Measurements from ENCODE around the gene CDKL1.
"Not testable (repeated sequence)": the region's sequence is repeated elsewhere in the genome, so short reads cannot be mapped to it uniquely, and the experiment has no call there.

CDKL1 gene

DNA sequence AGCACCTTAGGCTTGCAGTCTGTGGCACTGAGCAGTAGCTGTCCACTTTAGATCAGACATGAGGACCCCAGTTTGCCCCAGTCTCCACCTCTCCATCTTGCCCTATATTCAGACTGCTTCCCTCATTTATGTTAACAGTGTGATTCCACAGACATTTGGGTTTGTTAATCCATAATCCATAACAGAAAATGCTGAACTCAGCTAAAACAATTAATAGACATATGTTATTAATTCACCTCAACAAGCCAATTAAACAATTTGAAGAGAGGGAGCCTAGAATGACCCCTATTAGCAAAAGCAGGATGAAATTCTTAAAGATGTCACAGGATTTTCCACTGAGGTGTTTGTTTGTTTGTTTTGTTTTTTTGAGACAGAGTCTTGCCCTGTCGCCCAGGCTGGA lies 9.1 kb downstream of the CDKL1 start:
- no peak for DNase-seq

DNA sequence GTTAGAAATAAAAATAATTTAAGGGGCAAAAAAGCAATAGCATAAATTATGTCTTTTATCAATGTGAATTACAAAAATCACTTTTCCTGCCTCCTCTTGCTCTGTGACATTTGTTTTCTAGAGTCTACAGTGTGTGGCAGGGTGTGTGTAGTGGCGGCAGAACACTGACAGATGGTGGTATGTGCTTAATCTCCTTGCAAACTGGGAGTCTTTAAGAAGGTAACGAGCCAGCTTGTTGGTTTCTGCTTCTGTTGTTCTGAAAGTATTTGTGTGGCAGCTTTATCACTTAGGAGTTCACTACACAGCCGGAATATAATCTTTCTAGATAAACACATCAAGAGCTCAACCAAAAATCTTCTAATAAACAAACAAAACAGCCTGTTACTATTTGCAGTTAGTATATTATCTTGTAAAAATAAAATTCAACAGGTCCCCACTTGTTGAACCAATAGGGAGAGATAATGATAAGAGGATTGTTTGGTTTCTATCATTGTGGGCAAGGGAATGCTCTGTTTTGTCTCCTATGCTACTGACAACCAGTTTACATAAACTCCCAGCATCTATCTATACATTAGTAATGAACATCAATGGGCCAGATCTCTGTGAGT lies 13.0 kb downstream of the CDKL1 start:
- DNase-seq: no peak

DNA sequence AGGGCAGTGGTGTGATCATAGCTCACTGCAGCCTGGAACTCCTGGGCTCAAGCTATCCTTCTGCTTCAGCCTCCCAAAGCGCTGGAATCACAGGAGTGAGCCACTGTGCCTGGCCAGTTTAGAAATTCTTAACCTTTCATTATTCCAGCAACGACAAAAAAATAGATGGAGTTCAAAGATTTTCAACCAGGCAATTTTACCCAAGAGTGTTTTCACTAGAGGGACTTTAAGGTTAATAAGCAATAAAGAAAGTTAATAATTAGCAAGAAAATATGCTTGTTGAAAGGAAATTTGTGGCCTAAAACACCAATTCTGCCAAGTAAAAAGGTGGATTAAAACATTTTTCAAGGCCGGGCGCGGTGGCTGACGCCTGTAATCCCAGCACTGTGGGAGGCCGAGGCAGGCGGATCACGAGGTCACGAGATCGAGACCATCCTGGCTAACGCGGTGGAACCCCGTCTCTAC lies 14.8 kb downstream of the CDKL1 start:
- DNase-seq: no peak

DNA sequence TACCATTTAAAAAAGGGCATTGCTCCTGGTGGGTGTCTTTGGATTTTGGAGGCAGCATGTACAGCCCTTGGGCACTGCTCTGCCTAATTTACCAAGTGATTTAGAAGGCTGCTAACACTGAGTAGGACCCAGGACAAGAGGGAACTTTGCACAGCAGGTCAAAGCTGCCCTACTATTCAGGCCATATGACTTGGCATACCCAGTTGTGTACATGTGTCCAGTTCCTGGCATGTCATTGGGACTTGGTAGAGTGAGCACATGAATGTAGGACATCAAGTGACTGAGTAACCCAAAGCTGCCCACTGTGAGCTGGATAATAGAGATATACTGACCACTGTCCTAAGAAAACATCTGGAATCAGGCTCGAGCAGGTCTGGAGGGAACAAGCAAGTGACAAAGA lies 15.7 kb downstream of the CDKL1 start:
- no peak for DNase-seq

DNA sequence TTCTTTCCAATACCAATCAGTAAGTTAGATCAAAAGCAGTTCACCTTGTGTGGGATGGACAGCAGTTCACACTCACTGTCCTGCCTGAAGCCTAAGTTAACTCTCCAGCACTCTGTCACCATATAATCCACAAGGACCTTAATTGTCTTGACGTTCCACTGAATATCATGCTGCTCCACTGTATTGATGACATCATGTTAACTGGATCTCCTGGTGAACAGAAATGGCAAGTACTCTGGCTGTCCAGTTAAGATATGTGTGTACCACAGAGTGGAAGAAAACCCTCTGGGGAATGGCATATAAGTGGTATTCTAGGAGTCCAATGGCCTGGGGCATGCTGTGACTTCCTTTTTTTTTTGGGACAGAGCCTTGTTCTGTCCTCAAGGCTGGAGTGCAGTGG lies 16.2 kb downstream of the CDKL1 start:
- DNase-seq: no peak

DNA sequence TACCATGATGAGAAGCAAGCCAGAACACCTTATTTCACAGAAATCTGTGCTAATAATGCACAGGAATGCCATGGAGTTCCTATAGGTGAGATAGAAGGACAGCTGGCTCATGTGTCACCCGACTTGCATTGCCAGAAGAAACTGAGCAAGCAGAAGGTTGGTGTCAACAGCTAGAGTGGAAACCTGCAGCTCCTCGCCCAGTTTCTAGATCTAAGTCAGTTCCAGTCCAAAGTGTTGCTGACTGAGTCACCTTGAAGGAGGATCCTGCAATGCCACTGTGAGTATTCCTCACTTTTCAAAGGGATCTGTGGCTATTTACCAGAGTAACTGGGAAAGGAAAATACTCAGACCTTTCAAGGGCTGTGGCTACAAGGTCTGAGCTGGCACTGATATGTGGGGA lies 17.1 kb downstream of the CDKL1 start:
- DNase-seq: no peak

DNA sequence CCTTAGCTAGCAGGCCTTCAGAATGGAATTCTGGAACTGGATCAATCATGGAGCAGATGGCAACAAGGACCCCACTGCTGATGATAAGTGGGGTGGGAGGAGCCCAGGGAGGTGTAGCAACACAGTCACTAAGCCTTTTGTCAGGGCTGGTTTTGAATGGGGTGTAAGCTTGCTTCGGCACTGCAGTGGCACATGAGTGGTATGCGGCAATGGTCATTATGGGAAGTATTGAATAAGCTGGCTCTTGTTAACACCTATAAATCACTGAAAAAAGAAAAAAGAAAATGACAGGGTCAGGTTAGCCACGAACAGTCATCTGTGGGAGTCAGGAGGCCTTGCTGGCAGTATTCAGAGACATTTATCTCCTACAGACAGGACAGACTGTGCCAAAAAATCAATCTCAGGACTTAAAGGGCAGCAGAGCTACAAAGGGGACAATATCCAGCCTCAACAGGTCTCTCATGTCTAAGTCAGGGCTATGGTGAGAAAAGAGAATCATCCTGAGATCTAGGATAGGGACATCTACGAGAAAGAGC lies 19.1 kb downstream of the CDKL1 start:
- DNase-seq: no peak

DNA sequence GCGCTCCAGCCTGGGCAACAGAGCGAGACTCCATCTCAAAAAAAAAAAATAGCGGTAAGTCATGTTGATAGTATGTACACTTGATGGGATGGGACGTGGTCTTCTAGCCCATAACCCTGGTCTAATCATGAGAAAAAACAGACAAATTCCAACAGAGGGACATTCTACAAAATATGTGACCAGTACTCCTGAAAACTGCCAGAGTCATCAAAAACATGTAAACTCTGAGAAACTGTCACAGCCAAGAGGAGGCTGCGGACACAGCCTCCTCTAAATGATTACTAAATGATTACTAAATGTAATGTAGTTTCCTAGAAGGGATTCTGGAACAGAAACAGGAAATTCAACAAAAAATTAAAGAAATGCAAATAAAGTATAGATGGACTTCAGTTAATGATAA lies 20.9 kb downstream of the CDKL1 start:
- no peak for DNase-seq

DNA sequence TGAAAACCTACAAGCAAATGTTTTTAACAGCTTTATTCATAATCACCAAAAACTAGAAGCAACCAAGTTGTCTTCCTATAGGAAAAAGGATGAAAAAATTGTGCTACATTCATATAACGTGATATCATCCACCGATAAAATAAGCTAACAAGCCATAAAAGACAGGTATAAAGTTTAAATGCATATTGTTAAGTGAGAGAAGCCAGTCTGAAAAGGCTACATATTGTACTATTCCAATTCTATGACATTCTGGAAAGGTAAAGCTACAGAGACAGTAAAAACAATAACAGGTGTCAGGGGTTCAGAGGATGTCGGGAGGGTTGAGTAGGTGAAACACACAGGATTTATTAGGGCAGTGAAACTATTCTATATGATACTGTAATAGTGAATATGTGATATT lies 22.7 kb downstream of the CDKL1 start:
- DNase-seq: no peak

DNA sequence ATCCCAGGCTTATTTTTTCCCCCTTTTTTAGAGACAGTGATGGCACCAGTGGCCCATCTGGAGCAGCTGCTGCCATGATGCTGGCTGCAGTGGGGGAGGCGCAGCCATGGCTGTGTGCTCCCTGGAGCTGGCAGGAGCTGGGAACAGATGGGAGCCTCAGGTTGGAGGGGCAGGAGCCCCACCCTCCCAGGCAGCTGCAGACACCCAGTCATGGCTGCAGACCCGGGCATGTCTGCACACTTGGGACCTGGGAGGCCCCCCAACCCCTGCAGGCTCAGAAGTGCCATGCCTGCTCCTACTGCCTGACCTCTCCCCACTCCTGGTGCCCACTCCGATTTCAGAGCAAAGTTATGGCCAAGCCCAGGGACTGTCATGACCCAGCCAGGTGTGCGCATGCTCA lies 25.1 kb downstream of the CDKL1 start:
- DNase-seq: no peak

DNA sequence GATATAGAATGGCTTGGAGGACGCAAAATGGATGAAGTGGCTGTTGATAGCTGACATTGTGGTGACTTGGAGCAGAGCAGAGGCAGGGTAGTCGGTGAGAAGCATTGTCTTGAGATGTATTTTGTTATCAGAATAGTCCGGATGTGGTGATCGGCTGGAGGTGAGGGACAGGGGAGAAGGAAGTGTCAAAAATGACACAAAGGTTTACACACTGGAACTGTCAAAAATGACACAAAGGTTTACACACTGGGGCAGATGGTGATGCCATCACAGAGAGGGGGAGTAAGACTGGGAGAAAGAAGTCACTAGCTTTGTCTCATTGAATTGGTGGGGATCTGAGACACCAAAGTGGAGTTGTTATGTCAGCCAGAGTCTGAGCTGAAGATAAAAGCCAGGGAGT lies 30.1 kb downstream of the CDKL1 start:
- DNase-seq: no peak

DNA sequence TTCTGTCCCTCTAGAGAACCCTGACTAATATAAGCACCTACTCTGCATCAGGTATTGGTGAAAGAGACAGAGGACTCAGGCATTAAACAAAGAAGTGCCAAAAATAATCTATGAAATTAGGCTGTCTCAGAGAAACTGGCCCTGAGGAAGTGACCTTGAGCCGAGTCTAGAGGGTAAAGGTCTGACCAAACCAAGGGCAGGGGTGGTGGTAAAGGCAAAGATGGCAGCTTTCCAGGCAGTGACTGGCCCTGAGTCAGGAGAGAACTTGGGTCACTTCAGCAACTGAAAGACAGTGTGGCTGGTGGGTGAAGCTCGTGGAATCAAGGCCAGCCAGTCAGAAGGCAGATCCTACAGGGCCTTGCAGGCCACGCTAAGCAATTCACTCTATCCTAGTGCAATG lies 30.6 kb downstream of the CDKL1 start:
- no peak for DNase-seq

DNA sequence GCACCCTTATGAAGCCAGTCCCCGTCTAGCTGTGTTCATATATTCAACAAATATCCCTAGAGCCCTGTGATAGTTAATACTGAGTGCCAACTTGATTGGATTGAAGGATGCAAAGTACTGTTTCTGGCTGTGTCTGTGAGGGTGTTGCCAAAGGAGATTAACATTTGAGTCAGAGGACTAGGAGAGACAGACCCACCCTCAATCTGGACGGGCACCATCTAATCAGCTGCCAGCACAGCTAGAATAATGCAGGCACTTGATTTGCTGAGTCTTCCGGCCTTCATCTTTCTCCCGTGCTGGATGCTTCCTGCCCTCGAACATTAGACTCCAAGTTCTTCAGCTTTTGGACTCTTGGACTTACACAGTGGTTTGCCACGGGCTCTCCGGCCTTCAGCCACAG lies 31.1 kb downstream of the CDKL1 start:
- not testable (repeated sequence) for DNase-seq

DNA sequence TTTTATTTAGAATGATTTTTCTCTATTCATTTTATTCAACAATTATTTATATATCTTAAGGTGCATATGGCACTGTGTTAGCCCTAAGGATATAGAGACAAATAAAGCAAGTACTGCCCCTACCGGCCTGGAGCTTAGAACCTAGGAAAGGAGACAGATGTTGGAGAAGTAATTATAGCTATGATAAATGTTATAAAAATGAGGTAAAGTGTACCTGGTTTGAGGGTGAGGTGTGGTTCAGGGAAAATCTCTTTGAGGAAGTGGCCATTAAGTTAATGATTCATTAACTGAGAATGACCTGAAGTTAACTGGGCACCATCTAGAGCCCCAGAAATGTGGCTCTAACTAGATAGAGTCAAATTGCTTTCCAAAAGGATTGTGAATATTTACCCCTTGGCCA lies 31.9 kb downstream of the CDKL1 start:
- no peak for DNase-seq

DNA sequence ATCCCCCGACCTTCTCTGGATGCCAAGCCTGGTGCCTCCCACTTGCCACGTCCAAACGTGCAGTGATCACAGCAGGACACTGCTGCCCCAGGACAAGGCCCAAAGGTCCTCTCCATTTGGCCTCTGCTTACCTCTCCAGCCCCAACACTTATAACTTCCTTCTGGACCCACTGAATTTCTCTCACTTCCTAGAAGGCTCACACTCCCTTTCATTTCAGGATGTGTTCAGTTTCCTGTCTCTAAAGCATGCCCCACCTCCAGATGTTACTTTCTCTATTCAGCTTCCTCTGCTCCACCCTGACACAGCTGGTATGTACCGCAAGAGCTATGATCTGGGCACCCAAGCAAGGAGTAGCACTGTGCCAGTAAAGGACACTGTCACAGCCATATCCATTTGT lies 33.0 kb downstream of the CDKL1 start:
- peak; percentile 82 for DNase-seq

DNA sequence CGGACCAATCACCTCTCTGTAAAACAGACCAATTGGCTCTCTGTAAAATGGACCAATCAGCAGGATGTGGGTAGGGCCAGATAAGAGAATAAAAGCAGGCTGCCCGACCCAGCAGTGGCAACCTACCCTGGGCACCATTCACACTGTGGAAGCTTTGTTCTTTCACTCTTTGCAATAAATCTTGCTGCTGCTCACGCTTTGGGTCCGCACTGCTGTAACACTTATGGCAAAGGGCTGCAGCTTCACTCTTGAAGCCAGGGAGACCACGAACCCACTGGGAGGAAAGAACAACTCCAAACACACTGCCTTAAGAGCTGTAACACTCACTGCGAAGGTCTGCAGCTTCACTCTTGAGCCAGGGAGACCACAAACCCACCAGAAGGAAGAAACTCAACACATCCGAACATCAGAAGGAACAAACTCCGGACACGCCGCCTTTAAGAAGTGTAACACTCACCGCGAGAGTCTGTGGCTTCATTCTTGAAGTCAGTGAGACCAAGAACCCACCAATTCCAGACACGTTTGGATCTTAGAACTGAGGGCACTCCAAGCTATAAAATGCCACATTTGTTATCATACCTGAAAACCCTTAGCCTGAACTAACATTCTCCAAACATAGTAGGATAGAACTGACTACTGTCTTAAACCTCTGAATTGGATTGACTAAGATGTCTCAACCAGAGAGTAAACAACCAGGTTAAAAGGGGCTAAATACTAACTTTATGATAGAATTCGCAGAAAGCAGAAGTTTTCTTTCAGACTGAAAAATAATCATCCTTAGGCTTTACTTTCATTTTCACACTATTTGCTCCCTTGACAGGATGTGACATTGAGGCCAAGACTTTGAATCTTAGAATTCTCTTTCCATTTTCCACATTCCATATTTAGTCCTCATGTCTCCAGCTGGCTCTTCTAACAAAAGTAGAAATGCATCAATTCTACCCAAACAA lies 33.6 kb downstream of the CDKL1 start:
- peak; percentile 44 for DNase-seq

DNA sequence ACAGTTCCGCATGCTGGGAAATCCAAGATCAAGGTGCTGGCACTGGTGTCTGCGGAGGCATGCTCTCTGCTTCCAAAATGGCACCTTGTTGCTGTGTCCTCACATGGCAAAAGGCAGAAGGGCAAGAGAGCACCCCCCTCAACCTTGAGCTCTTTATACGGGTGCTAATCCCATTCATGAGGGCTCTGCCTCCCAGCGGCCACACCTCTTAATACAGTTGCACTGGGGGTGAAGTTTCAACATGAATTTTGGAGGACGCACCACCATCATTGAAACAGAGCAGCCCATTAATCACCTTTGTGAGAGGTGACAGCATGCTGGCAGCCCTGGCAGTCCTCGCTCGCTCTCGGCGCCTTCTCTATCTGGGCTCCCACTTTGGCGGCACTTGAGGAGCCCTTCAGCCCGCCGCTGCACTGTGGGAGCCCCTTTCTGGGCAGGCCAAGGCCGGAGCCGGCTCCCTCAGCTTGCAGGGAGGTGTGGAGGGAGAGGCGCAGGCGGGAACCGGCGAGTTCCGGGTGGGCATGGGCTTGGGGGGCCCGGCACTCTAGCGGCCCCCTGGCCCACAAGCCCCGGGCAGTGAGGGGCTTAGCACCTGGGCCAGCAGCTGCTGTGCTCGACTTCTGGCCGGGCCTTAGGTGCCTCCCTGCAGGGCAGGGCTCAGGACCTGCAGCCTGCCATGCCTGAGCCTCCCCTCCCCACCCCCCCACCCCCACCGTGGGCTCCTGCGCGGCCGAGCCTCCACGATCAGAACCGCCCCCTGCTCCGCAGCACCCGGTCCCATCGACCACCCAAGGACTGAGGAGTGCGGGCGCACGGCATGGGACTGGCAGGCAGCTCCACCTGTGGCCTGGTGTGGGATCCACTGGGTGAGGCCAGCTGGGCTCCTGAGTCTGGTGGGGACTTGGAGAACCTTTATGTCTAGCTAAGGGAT lies 34.9 kb downstream of the CDKL1 start:
- not testable (repeated sequence) for DNase-seq

DNA sequence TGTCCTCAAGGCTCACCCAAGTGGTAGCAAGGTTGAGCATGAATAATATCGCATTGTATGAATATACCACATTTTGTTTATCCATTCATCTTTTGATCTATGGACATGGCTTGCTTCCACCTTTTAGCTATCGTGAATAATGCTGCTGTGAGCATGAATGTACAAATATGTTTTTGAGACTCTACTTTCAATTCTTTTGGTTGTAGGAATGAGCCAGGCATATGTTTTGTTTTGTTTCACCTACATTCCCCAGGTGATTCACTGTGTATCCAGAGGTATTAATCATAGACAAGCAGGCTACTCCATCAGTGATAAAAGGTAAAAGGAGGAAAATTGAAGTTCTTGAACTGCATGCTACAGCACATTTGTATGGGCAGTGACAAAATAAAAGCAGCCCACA lies 35.8 kb downstream of the CDKL1 start:
- no peak for DNase-seq

DNA sequence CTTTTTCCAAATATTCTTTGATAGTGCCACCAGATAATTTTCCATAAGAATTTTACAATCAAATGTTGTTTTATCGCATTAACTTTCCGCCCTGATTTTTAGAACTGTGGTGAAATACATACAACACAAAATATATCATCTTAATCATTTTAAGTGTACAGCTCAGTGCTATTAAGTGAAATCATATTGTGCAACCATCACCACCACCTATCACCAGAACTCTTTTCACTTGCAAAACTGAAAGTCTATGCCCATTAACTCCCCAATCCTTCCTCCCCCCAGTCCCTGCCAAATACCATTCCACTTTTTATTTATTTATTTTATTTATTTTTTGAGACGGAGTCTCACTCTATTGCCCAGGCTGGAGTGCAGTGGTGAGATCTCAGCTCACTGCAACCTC lies 36.6 kb downstream of the CDKL1 start:
- DNase-seq: no peak

DNA sequence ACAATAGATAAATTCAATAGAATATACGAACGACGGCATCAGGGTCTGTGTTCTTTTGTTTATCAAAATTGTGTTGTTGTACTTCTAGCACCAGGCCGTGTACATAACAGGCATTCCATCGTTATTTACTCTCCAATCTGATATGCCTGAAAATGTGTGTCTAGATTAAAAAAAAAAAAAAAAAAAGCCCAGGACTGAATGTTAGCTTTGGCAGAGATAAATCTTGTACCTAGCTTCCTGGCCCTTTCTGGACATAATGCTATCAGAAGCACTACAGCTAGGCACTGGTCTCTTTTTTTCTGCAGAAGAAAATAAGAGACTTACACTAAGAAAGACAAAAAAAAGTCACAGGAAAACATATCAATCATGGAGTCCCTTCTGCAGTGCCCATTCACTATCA lies 37.0 kb downstream of the CDKL1 start:
- no peak for DNase-seq

DNA sequence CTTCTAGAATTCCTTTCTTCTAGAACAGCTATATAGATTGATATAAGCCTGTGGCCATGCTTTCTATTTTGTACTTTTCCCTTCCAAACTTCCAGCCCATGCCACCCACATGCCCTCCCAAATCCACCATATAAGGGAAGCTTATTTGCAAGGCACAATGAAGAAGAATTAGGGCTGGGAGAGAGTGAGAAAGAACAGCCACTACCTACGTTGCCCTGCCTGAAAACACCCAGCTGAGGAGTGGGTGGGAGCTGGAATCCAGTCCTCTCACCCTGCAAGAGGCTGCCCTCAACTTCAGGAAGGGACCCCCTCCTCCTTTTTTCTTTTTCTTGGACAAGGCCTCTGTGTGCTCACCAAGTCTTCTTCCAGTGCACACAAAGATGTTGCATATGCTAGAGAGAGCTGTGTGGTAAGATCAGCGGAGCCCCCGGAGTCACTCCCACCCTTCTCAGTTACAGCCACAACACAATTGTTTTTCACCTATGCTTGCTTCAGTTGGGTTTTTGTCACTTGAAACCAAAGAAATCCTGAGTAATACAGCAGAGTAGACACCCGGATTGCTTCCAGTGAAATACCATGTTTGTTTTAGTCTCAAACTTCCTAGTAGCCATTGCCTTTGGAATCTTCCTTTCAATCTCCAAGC lies 38.8 kb downstream of the CDKL1 start:
- no peak for DNase-seq

DNA sequence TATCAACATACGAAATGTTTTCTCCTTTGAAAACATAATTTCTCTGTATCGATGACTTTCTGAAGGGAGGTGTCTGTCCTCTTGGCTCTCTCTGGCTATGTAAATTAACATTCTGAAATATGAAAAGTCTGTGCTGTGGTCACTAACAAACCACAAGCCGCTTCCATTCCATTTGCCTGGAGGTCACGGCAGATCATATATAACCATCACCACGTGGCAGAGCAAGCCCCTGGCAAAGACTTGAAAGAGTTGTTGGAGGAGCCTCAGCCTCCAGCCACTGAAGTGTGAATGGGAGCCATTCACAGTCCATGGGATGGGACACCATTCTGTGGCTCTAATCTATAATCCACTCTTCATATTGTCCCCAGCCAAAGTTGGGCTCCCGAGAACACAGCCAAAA lies 39.6 kb downstream of the CDKL1 start:
- no peak for DNase-seq

DNA sequence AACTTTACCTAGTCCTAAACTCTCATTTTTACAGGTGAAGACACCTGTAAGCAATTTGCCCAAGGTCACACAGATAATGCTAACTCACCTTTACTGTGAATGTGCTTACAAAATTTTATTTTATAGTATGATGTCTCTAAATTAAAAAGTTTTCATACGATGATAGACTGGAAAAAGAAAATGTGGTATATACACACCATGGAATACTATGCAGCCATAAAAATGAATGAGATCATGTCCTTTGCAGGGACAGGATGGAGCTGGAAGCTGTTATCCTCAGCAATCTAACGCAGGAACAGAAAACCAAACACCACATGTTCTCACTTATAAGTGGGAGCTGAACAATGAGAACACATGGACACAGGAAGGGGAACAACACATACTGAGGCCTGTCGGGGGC lies 40.4 kb downstream of the CDKL1 start:
- DNase-seq: not testable (repeated sequence)
